Astrocyte of the hippocampus (primary cell): Measurements from ENCODE around the gene ABCB10.
"Not testable (repeated sequence)": the region's sequence is repeated elsewhere in the genome, so short reads cannot be mapped to it uniquely, and the experiment has no call there.

Experiments used
- DNase-seq: peaks from one replicate; pipeline ENCODE4 v3.0.0; 2011; ENCODE audit warnings: low read depth, low spot score

ABCB10 gene

GRCh38 chr1:229475859-229476258 is 82.6 kb downstream of the ABCB10 start:
- DNase-seq = not testable (repeated sequence)

GRCh38 chr1:229474509-229474908 is 84.0 kb downstream of the ABCB10 start:
- DNase-seq = no peak

GRCh38 chr1:229471175-229471574 is 87.3 kb downstream of the ABCB10 start:
- no peak for DNase-seq

- no peak for DNase-seq
Observed at GRCh38 chr1:229470406-229471043, 88.0 kb downstream of the ABCB10 start.

GRCh38 chr1:229466887-229467286 is 91.6 kb downstream of the ABCB10 start:
- no peak for DNase-seq
